Activated CD4-positive, alpha-beta memory T cell treated with anti-CD3 and anti-CD28 coated beads, Interleukin-2, amount 10 ng/mL, durations not matched to agents 7 days and 5 days (primary cell): Measurements from ENCODE around the gene DCAF17. TPM values are rescaled to one million over a fixed set of nuclear protein-coding genes. Genes with fewer than 3 reads are reported as not detected.
"Not testable (repeated sequence)": the region's sequence is repeated elsewhere in the genome, so short reads cannot be mapped to it uniquely, and the experiment has no call there.

ENCODE experiments used
- CTCF ChIA-PET: fragments of 350-600 bp; sonication (Branson Sonifier 250); formaldehyde crosslinking; loops from one replicate; lab custom pipeline; 2021; ENCODE audit warnings: antibody characterized with exemption, inconsistent platforms; lab: Charles Lee
- POLR2A ChIA-PET: fragments of 350-600 bp; sonication (Branson Sonifier 250); formaldehyde crosslinking; loops from one replicate; lab custom pipeline; 2021; ENCODE audit warnings: antibody characterized with exemption; lab: Charles Lee
- DNase-seq: peaks from one replicate; pipeline ENCODE4 v3.0.0-alpha.2; 2020
- H3K27ac Mint-ChIP-seq: one replicate; pipeline ENCODE4 v1.8.0; 2021; ENCODE audit warnings: mild to moderate bottlenecking, mixed read lengths
- H3K27me3 Mint-ChIP-seq: one replicate; pipeline ENCODE4 v1.8.0; 2021; ENCODE audit warnings: mixed read lengths
- H3K36me3 Mint-ChIP-seq: one replicate; pipeline ENCODE4 v1.8.0; 2021; ENCODE audit warnings: low read depth, mixed read lengths
- H3K4me1 Mint-ChIP-seq: one replicate; pipeline ENCODE4 v1.8.0; 2021; ENCODE audit warnings: mixed read lengths
- H3K4me3 Mint-ChIP-seq: one replicate; pipeline ENCODE4 v1.8.0; 2021; ENCODE audit warnings: mild to moderate bottlenecking, mixed read lengths
- H3K9me3 Mint-ChIP-seq: one replicate; pipeline ENCODE4 v1.8.0; 2021; ENCODE audit warnings: mixed read lengths
- total RNA-seq, 2 experiments: library from RNA; stranded (reverse); gene quantifications; one replicate each; pipeline ENCODE4 v1.2.3, GENCODE V29; 2021

DCAF17 gene
- total RNA-seq, 2 experiments from 2014 or later, result 12.8 to 14.8 TPM

DNA sequence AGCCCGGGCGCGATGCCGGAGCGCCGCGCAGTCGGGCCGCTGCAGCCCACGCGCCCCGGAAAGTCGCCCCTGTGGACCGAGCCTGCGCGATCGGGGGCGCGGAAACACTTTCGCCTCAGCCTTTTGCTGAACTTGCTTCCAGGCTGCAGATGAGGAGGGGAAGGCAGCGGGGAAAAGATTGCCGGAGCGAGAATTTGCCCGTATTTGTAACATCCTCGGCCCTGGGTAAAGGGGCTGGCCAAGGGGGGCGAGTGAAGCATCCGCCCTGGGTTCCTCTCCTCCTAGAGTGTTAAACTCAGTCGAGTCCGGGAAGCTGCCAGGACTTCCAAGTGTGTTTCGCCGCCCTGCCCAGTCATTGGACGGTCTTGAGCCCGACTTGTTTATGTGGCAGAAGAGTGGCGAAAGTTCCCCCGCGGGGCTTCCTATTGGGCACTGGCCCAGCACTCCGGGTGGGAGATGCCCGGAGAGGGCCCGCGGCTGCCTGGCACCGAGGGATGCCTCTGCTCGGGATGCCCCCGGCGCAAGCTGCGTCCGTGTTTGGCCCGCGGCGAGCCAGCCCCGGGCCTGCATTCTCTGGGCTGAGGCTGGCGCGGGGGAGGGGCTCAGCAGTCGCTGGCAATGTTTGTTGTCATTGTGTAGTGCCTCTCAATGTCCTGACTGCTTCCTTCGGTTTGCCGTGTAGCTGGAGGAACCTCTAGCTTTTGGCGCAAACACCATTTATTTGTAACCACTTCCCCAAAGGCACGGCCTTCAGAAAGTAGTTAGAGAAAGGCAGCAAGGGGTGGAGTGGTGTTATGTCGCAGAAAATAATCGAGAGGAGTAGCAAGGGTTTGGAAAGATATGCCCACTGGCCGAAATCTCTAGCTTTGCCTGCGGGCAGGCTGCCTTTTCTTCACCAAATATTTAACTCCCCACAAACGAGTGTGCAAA, 89.3 kb downstream of the DCAF17 start:
- Mint-ChIP-seq H3K4me1 (peaks cover 12% of the 10 kb centered on the region), H3K9me3 (no peaks in the 10 kb centered on the region), H3K36me3 (no peaks in the 10 kb centered on the region), H3K27ac (no peak overlapping the region), H3K4me3 (peak overlapping the region; percentile 77), H3K27me3 (peaks cover 62% of the 10 kb centered on the region)
- CTCF ChIA-PET, result interaction anchor here (0.7 kb wide), 1 partner anchor 12 kb away, joined by 4 read pairs; no protein-coding TSS in a partner anchor
- POLR2A ChIA-PET, result no interaction called here
- no peak for DNase-seq

DNA sequence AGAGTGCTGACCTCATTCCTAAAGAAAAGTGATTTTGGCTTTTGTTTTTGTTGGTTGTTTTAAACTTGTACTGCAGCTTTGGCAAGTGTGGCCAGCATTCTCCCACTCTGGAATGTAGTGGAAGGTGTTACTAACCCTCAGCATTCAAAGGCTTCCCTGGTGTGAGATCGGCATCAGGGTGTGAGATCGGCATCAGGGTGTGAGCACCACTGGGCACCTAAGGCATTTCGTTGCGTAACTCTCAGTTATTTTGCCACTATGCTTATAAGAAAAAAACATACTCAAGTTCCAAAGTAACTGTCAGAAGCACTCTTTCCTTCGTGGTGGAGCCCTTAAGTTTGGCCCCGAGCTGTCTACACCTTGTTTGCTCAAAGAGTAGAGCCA, 90.0 kb downstream of the DCAF17 start:
- H3K27me3 Mint-ChIP-seq, result peaks cover 64% of the 10 kb centered on the region
- DNase-seq, result no peak
- H3K9me3 Mint-ChIP-seq, result no peaks in the 10 kb centered on the region
- no peak overlapping the region for H3K27ac Mint-ChIP-seq
- CTCF ChIA-PET, result interaction anchor here (0.7 kb wide), 1 partner anchor 11 kb away, joined by 4 read pairs; no protein-coding TSS in a partner anchor
- POLR2A ChIA-PET, result no interaction called here
- H3K36me3 Mint-ChIP-seq, result no peaks in the 10 kb centered on the region
- peak overlapping the region; percentile 31 for H3K4me3 Mint-ChIP-seq
- H3K4me1 Mint-ChIP-seq, result peaks cover 12% of the 10 kb centered on the region

- peaks cover 4% of the 10 kb centered on the region for H3K9me3 Mint-ChIP-seq
- H3K4me1 Mint-ChIP-seq, result no peaks in the 10 kb centered on the region
- no peak overlapping the region for H3K4me3 Mint-ChIP-seq
- H3K36me3 Mint-ChIP-seq, result peaks cover 2% of the 10 kb centered on the region
- no peak for DNase-seq
- POLR2A ChIA-PET, result no interaction called here
- CTCF ChIA-PET, result no interaction called here
- H3K27me3 Mint-ChIP-seq, result peaks cover 47% of the 10 kb centered on the region
- no peak overlapping the region for H3K27ac Mint-ChIP-seq
Measured at GRCh38 chr2:171529914-171530313, 95.9 kb downstream of the DCAF17 start.

- no peak overlapping the region for H3K4me3 Mint-ChIP-seq
- H3K4me1 Mint-ChIP-seq, result no peaks in the 10 kb centered on the region
- CTCF ChIA-PET, result interaction anchor here (1.3 kb wide), 1 partner anchor 601 kb away, joined by 3 read pairs; the partner anchor contains the start of gene GORASP2
- peaks cover 2% of the 10 kb centered on the region for H3K36me3 Mint-ChIP-seq
- POLR2A ChIA-PET, result no interaction called here
- H3K9me3 Mint-ChIP-seq, result peaks cover 4% of the 10 kb centered on the region
- no peak overlapping the region for H3K27ac Mint-ChIP-seq
- DNase-seq, result no peak
- peaks cover 44% of the 10 kb centered on the region for H3K27me3 Mint-ChIP-seq
Measured at GRCh38 chr2:171530378-171530777, 96.4 kb downstream of the DCAF17 start.

DNA sequence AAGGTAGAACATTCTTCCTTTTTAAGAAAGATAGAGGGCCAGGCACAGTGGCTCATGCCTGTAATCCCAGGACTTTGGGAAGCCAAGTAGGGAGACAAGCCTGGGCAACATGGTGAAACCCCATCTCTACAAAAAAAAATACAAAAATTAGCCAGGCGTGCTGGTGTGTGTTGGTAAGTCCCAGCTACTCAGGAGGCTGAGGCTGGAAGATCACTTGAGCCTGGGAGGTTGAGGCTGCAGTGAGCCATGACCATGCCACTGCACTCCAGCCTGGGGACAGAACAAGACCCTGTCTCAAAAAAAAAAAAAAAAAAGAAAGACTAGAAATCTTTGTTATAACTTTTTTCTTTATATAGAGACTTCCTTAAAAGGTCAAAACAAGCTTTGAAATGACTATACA, 96.8 kb downstream of the DCAF17 start:
- H3K4me3 Mint-ChIP-seq, POLR2A ChIA-PET, H3K4me1 Mint-ChIP-seq, H3K36me3 Mint-ChIP-seq, DNase-seq, H3K9me3 Mint-ChIP-seq, H3K27ac Mint-ChIP-seq: not testable (repeated sequence)
- CTCF ChIA-PET, result interaction anchor here (0.7 to 1.3 kb wide), 3 partner anchors 28 to 602 kb away, joined by 3 to 4 read pairs (median 3); partner anchors contain the start of gene GORASP2
- H3K27me3 Mint-ChIP-seq, result peaks cover 41% of the 10 kb centered on the region

GRCh38 chr2:171531291-171531690, 97.3 kb downstream of the DCAF17 start:
- H3K27ac Mint-ChIP-seq, result no peak overlapping the region
- H3K9me3 Mint-ChIP-seq, result peaks cover 4% of the 10 kb centered on the region
- ChIA-PET CTCF (interaction anchor here (0.7 to 1.3 kb wide), 4 partner anchors 11 to 602 kb away, joined by 3 to 4 read pairs (median 3); partner anchors contain the start of gene GORASP2), POLR2A (no interaction called here)
- H3K27me3 Mint-ChIP-seq, result peaks cover 41% of the 10 kb centered on the region
- no peaks in the 10 kb centered on the region for H3K4me1 Mint-ChIP-seq
- H3K36me3 Mint-ChIP-seq, result peaks cover 2% of the 10 kb centered on the region
- DNase-seq, result no peak
- no peak overlapping the region for H3K4me3 Mint-ChIP-seq

DNA sequence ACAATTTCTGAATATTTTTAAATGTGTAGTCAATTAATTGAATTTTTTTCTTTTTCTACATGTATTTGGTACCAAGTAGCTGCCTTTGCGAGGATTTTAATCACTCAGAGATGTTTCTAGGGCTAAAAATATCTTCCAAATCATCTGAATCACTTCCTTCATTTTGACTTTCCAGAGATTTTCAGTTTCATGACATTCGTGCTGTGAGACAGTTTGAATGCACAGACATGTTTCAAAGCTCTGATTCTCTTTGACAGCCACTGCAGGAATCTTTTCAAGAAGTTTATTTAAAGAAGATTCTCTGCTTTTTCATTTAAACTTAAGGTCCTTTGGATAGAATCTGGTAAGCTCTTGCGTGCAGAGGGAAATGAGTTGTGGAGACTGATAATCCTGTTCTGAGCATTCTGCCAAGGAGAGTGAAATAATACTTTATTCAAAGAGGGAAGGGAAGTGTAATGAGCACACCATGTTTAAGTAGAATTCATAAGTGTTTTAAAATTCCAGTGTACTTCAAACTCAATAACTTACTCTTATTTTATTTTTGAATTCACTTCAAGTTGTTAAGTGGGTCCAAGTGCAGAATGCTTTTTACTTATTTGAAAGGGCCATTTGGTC, 97.9 kb downstream of the DCAF17 start:
- POLR2A ChIA-PET, result no interaction called here
- H3K4me1 Mint-ChIP-seq, result no peaks in the 10 kb centered on the region
- peaks cover 4% of the 10 kb centered on the region for H3K9me3 Mint-ChIP-seq
- H3K4me3 Mint-ChIP-seq, result no peak overlapping the region
- peaks cover 41% of the 10 kb centered on the region for H3K27me3 Mint-ChIP-seq
- no peak for DNase-seq
- CTCF ChIA-PET, result interaction anchor here (1.2 to 1.3 kb wide), 3 partner anchors 11 to 603 kb away, joined by 3 read pairs; partner anchors contain the start of gene GORASP2
- H3K36me3 Mint-ChIP-seq, result peaks cover 2% of the 10 kb centered on the region
- H3K27ac Mint-ChIP-seq, result no peak overlapping the region

DNA sequence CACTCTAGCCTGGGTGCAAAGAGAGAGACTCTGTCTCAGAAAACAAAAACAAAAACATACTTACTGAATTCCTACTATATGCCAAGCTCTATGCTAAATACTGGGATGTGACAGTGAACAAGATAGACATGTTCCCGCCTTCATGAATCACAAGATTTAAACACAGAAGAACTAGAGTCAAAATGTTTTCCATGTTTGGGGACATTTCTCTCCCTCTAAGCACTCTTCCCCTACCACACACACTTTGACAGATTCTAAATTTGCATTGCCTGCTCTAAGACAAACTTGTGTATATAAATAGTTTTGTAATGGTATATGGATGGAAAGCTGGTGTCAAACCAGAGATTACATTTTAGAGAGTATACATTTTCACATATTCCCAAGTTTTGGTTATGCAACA, 99.3 kb downstream of the DCAF17 start:
- Mint-ChIP-seq H3K27ac (no peak overlapping the region), H3K4me1 (no peaks in the 10 kb centered on the region), H3K27me3 (peaks cover 38% of the 10 kb centered on the region), H3K36me3 (peaks cover 2% of the 10 kb centered on the region), H3K9me3 (peaks cover 4% of the 10 kb centered on the region), H3K4me3 (no peak overlapping the region)
- DNase-seq, result no peak
- CTCF ChIA-PET, result no interaction called here
- POLR2A ChIA-PET, result no interaction called here

Other genes with a start within 250 kb of the DCAF17 start
- gene METTL8, start 236 bp upstream of the DCAF17 start, total RNA-seq, result 10 to 100 TPM; 13.6 to 20.0 TPM
- gene CYBRD1, start 88.2 kb downstream of the DCAF17 start, total RNA-seq, result under 1 TPM; 0.88 to 0.93 TPM